NCI-H1092 treated with DMSO at 0.1 percent for 48 hours (cell line): ENCODE measurements around the gene GRWD1.

Source experiments
- DNase-seq: peaks from one replicate; lab custom pipeline; 2025; lab: John Stamatoyannopoulos, UW

The GRWD1 gene

DNA sequence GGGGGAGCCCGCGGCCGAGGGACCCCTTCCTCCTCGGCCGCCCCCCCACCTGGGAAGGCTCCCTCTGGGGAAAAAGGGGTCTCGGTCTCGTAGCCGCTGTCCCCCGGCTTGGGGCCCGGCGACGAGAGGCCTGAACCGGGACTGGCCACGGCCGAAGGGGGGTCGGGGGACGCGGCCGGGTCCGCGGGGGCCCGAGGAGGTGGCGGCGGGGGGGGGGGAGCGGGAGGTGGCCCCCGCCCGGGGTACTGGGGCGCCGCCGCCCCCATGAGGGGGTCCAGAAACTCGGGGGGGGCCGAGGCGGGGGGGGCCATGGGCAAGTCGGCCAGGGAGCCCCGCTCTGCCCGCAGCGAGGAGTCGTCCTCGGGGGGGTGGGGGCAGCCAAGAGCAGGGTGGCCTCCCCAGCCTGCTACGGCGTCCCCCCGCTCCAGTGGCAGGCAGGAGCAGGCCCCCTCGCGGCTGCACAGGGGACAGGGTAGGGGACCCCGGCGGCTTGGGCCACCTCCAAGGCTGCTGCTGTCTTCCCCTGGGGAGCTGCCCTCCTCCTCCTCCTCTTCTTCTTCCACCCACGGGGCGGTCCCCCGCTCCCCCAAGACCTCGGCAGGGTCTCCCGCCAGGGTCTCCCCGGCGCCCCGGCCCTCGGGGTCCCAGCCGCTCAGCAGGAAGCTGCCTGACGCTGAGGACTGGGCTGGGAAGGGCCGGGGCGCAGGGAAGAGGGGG lies 53.0 kb downstream of the GRWD1 start:
- DNase-seq, result no peak

DNA sequence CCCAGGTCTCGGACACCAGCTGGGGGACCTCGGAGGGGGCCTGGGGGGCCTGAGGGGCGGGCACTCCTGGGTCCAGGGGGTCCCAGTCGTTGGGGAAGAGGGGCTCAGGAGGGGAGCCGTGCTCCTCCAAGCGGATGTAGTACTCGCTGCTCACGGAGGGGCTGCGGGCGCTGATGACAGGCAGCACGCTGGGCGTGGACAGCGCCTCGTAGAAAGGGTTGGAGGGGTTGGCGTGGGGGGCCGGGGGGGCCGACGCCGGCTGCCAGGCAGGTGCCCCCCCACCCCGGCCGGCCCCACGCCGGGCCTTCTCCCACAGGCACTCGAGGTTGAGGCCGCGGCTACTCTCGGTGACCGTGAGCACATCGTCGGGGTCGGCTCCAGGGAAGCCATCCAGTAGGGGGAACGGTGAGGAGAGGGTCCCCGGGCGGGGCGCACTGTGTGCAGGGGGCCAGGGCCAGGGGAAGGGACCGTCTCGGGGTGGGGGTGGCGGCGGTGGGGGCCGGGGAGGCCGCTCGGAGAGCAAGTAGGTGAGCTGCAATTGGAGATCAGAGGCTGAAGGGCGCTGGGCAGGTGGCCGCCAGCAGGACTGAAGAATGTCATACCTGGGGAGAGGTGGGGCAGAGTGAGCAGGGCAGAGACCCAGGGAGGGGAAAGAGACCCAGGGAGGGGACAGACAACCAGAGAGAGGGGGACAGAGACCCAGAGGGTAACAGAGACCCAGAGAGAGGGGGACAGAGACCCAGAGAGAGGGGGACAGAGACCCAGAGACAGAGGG lies 53.7 kb downstream of the GRWD1 start:
- DNase-seq, result no peak

DNA sequence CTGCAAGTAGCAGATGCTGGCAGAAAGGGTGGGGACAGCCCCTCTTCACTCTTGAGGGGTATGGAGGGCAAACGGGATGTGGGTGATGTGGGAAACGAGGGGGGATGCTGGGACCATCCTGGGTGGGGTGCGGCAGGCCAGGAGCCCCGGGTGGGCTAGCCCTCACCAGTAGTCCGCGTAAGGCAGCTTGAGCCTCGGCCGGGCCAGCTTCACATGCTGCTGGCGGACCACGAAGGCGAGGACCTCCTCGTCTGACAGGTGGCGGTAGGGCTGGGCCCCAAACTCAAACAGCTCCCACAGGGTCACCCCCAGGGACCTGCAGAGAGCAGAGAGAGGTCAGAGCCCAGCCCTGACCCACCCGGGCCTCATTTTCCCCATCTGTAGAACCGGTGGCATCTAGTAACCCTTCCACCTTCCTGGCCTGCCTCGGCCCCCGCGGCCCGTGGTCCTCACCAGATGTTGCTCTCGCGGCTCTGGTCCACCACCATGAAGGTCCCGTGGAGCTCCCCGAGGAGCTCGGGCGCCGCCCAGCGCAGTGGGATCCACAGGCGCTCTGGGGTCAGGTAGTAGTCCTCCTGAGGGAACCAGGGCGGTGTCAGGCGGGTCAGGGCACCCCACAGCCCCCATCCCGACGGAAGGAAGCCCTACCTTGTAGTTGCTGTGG lies 55.2 kb downstream of the GRWD1 start:
- DNase-seq, result no peak

DNA sequence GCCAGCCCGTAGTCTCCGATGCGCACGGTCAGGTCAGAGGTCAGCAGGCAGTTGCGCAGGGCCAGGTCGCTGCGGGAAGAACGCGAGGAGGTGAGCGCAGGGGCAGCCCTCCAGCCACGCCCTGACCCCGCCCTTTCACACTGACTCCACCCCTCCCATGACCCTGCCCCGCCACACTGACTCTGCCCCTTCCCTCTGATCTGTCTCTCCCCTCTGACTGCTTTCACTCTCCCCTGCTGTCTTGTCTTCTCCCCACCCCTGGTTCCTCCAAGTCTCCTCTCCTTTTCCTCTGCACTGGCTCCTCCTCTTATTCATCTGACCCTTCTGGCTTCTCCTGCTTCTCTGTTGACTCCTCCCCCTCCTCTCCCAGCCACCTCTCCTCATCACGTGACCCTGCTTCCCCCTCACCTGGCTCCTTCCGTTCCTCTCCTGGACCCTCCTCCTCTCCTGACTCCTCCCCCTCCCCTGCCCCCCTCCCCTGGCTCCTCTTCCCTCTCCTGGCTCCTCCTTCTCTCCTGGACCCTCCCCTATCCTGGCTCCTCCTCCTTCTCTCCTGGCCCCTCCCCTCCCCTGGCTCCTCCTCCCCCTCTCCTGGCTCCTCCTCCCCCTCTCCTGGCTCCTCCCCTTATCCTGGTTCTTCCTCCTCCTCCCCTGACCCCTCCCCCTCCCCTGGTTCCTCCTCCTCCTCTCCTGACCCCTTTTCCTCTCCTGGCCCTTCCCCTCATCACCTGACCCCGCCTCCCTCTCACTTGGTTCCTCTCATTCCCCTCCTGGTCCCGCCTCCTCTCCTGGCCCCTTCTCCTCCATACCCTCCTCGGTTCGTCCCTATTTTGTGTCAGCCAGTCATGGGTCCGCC lies 55.9 kb downstream of the GRWD1 start:
- DNase-seq, result no peak

DNA sequence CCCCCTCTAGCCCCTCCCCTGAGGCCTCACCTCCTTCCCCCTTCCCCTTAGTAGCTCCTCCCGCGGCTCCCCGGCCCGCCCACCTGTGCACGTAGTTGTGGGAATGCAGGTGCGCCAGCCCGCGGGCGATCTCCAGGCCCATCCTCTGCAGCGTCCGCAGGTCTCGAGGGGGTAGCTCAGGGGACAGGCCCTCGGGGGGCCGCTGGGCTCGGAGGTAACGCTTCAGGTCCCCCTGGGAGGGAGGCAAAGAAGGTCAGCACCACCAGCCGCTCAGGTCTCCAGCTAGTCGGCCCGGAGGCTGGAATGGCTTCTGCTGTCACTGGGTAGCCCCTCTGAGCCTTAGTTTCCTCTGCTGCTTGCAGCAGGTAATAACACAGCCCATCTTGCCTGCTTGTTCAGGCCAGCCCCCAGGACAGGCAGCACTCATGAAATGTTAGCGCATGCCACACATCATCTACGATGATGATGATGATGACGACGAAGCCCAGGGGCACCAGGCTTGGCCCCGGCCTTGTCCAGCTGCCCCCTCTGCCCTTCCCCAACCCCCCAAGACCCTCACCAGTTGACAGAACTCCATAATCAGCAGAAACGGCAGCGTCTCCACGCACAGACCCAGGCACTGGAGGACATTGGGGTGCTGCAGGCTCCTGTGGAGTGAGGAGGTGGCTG lies 56.7 kb downstream of the GRWD1 start:
- DNase-seq, result no peak

DNA sequence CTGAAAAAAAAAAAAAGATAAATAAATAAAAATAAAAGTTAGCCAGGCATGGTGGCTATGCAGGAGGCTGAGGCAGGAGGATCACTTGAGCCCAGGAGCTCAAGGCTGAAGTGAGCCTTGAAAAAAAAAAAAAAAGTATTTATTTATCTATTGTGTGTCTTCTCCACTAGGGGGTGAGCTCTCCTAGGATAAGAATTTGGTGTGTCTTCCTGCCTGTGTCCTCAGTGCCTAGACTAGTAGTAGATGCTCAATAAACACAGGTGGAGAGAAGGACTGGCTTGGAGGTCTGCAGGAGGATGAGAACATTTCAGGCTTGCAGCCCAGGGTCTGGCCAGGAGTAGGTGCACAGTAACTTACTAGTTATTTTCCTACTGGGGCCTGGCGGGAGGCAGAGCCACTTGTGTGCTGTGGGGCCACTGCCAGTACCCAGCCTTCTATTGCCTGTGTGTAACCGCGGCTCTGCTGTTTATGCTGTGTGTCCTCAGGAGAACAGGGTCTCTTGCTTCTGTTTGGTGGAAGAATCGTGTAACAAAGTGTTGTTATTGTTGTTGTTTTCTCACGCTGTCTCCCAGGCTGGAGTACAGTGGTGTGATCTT lies 60.5 kb downstream of the GRWD1 start:
- peak; percentile 32 for DNase-seq
